Esophagus squamous epithelium (tissue), 5 donors: Measurements from ENCODE around the gene GRIN2D. TPM values are rescaled to one million over a fixed set of nuclear protein-coding genes. Genes with fewer than 3 reads are reported as not detected.

Experiments
- DNase-seq: peaks from one replicate; lab custom pipeline; 2025; lab: John Stamatoyannopoulos, UW
- H3K27ac ChIP-seq, 4 donors: fragments of 200-600 bp; sonication (generic); one replicate each; pipeline ENCODE4 v1.5.1; 2016 to 2019; ENCODE audit warnings: mild to moderate bottlenecking in 1 of 4
- H3K27me3 ChIP-seq, 4 donors: fragments of 200-600 bp; sonication (generic); 1 replicate in 3 of 4; 2 replicates in 1 of 4; pipeline versions ENCODE4 v1.5.1 to v1.6.0; 2017 to 2021; ENCODE audit warnings: antibody characterized with exemption in 1 of 4
- H3K36me3 ChIP-seq, 3 donors: fragments of 200-600 bp; sonication (generic); one replicate each; pipeline ENCODE4 v1.5.1; 2016 to 2019
- H3K4me1 ChIP-seq, 3 donors: fragments of 200-600 bp; sonication (generic); one replicate each; pipeline ENCODE4 v1.5.1; 2017 to 2019
- H3K4me3 ChIP-seq, 4 donors: fragments of 200-600 bp; sonication (generic); 1 replicate in 3 of 4; 2 replicates in 1 of 4; pipeline ENCODE4 v1.5.1; 2016 to 2019; ENCODE audit warnings: mild to moderate bottlenecking in 2 of 4, moderate library complexity in 1 of 4
- H3K9me3 ChIP-seq, 3 donors: fragments of 200-600 bp; sonication (generic); one replicate each; pipeline ENCODE4 v1.5.1; 2016 to 2019
- POLR2A ChIP-seq, 4 donors: fragments of 450-650 bp; IDR thresholded peaks; one replicate each; pipeline ENCODE4 v1.6.1; 2017; ENCODE audit warnings: antibody characterized with exemption in 4 of 4, mild to moderate bottlenecking in 4 of 4, moderate library complexity in 3 of 4
- WGBS, 2 donors: methylation state at CpG; one replicate each; pipeline ENCODE4 v1.1.5; 2018; 5-methylcytosine and 5-hydroxymethylcytosine counted together
- intact Hi-C: fragments of 100-400 bp; cut with DNase I; formaldehyde crosslinking; loops from one replicate; pipeline ENCODE4 v1.15.0; 2022
- total RNA-seq, 4 donors: library from RNA; depleted of rRNA; stranded (reverse); fragments of >200 nt; gene quantifications; one replicate each; pipeline ENCODE4 v1.1.0, GENCODE V29; 2016
- TF ChIP-seq, protein P1 (sequence below), 6 experiments: fragments of 450-650 bp in 4 of 6; fragments of 200-600 bp in 2 of 6; sonication (generic) in 2 of 6; IDR thresholded peaks; one replicate each; pipeline ENCODE4 v1.5.1; 2016 to 2019; ENCODE audit warnings: antibody characterized with exemption in 6 of 6, mild to moderate bottlenecking in 4 of 6, moderate library complexity in 4 of 6
- donor health status: DM: yes; HTN: yes; CAD: no.

GRIN2D gene
- total RNA-seq, 4 donors from 2014 or later: 0.09 to 0.47 (median 0.15) TPM

DNA sequence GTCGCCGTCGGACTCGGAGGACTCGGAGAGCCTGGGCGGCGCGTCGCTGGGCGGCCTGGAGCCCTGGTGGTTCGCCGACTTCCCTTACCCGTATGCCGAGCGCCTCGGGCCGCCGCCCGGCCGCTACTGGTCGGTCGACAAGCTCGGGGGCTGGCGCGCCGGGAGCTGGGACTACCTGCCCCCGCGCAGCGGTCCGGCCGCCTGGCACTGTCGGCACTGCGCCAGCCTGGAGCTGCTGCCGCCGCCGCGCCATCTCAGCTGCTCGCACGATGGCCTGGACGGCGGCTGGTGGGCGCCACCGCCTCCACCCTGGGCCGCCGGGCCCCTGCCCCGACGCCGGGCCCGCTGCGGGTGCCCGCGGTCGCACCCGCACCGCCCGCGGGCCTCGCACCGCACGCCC, 49.8 kb downstream of the GRIN2D start:
- Histone ChIP-seq H3K4me3 (peak overlapping the region; percentile 18 to 93 (median 50)), H3K27ac (no peak overlapping the region)
- TF ChIP-seq POLR2A (IDR thresholded peaks at IDR 0.05): no peak
- TF ChIP-seq, protein P1, sequence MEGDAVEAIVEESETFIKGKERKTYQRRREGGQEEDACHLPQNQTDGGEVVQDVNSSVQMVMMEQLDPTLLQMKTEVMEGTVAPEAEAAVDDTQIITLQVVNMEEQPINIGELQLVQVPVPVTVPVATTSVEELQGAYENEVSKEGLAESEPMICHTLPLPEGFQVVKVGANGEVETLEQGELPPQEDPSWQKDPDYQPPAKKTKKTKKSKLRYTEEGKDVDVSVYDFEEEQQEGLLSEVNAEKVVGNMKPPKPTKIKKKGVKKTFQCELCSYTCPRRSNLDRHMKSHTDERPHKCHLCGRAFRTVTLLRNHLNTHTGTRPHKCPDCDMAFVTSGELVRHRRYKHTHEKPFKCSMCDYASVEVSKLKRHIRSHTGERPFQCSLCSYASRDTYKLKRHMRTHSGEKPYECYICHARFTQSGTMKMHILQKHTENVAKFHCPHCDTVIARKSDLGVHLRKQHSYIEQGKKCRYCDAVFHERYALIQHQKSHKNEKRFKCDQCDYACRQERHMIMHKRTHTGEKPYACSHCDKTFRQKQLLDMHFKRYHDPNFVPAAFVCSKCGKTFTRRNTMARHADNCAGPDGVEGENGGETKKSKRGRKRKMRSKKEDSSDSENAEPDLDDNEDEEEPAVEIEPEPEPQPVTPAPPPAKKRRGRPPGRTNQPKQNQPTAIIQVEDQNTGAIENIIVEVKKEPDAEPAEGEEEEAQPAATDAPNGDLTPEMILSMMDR (IDR thresholded peaks at IDR 0.05): no peak

More for the DNA sequence above, 49.8 kb downstream of the GRIN2D start:
- peaks cover 0 to 13% (median 0%) of the 10 kb centered on the region in 3 donors for H3K36me3 ChIP-seq
- H3K27me3 ChIP-seq: peaks cover 0 to 62% (median 2%) of the 10 kb centered on the region in 4 donors
- no CpG with 5 or more reads among the region's 60 CpGs for WGBS, 2 donors
- peaks cover 20 to 43% (median 22%) of the 10 kb centered on the region in 3 donors for H3K4me1 ChIP-seq
- H3K9me3 ChIP-seq: no peaks in the 10 kb centered on the region
- intact Hi-C loops: no loop called here
- DNase-seq: no peak

Other genes starting within 250 kb of the GRIN2D start
- gene LIG1, start 223.3 kb upstream of the GRIN2D start, total RNA-seq: 10 to 100 TPM; 25.7 to 44.3 (median 31.1) TPM
- 1 to 10 TPM; 2.0 to 4.7 (median 2.7) TPM for gene ZSWIM9, start 223.0 kb upstream of the GRIN2D start, total RNA-seq
- gene CARD8, start 137.8 kb upstream of the GRIN2D start, total RNA-seq: 10 to 100 TPM in 3 of 4 donors, 1 to 10 TPM in 1; 9.7 to 21.9 (median 11.3) TPM
- gene ZNF114, start 123.6 kb upstream of the GRIN2D start, total RNA-seq: not detected
- 10 to 100 TPM in 1 of 4 donors, 1 to 10 TPM in 3; 2.0 to 23.7 (median 6.0) TPM for gene EMP3, start 68.1 kb upstream of the GRIN2D start, total RNA-seq
- gene TMEM143, start 29.7 kb upstream of the GRIN2D start, total RNA-seq: 1 to 10 TPM; 3.2 to 9.3 (median 6.2) TPM
- gene SYNGR4, start 29.3 kb upstream of the GRIN2D start, total RNA-seq: not detected
- 10 to 100 TPM; 63.5 to 87.4 (median 70.2) TPM for gene KDELR1, start 2.1 kb upstream of the GRIN2D start, total RNA-seq
- 10 to 100 TPM; 33.0 to 43.9 (median 34.6) TPM for gene GRWD1, start 52.3 kb downstream of the GRIN2D start, total RNA-seq
- gene KCNJ14, start 61.9 kb downstream of the GRIN2D start, total RNA-seq: 1 to 10 TPM in 1 of 4 donors, under 1 TPM in 3; 0.57 to 1.3 (median 0.92) TPM
- gene CYTH2, start 75.7 kb downstream of the GRIN2D start, total RNA-seq: 100 to 1,000 TPM in 1 of 4 donors, 10 to 100 TPM in 3; 40.8 to 101 (median 47.8) TPM
- 1 to 10 TPM; 2.1 to 7.8 (median 2.8) TPM for gene LMTK3, start 118.2 kb downstream of the GRIN2D start, total RNA-seq
- 100 to 1,000 TPM in 2 of 4 donors, 10 to 100 TPM in 2; 84.8 to 253 (median 150) TPM for gene SULT2B1, start 158.5 kb downstream of the GRIN2D start, total RNA-seq
- 1 to 10 TPM in 3 of 4 donors, not detected in 1; 1.3 to 1.7 (median 1.4) TPM for gene SPACA4, start 213.1 kb downstream of the GRIN2D start, total RNA-seq
- 10 to 100 TPM in 1 of 4 donors, 1 to 10 TPM in 3; 3.1 to 12.3 (median 8.6) TPM for gene FAM83E, start 221.4 kb downstream of the GRIN2D start, total RNA-seq
- 1,000 to 10,000 TPM; 1,870 to 2,808 (median 2,491) TPM for gene RPL18, start 225.5 kb downstream of the GRIN2D start, total RNA-seq
- gene SPHK2, start 225.8 kb downstream of the GRIN2D start, total RNA-seq: 10 to 100 TPM in 2 of 4 donors, 1 to 10 TPM in 2; 7.0 to 10.9 (median 9.7) TPM
- 10 to 100 TPM in 3 of 4 donors, 1 to 10 TPM in 1; 4.2 to 16.2 (median 11.7) TPM for gene DBP, start 243.7 kb downstream of the GRIN2D start, total RNA-seq